GM18909 (cell line): Measurements from ENCODE around the gene VPS41.

Experiments
- ATAC-seq: cut with Tn5 transposase; IDR thresholded peaks from one replicate; pipeline ENCODE4 v1.9.1; 2021; ENCODE audit warnings: mild to moderate bottlenecking; ENCODE audit not compliant: unreplicated experiment, poor library complexity

Gene VPS41

DNA sequence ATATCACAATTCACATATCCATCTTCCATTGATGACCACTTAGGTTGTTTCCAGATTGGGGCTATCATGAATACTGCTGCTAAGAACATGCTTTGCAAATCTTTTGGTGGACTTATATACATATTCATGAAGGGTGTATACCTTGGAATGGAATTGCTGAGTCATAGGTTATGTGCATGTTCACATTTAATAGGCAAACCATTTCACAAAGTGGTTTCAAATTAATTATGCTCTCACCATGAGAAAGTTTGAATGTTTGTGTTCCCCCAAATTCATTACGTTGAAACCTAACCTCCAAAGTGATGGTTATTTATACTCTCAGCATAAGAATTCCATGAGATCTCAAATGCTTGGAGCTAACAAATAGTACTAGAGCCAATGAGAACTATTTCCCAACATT lies 86.4 kb downstream of the VPS41 start:
- ATAC-seq: no peak

GRCh38 chr7:38820571-38820970 lies 88.4 kb downstream of the VPS41 start:
- ATAC-seq: no peak

DNA sequence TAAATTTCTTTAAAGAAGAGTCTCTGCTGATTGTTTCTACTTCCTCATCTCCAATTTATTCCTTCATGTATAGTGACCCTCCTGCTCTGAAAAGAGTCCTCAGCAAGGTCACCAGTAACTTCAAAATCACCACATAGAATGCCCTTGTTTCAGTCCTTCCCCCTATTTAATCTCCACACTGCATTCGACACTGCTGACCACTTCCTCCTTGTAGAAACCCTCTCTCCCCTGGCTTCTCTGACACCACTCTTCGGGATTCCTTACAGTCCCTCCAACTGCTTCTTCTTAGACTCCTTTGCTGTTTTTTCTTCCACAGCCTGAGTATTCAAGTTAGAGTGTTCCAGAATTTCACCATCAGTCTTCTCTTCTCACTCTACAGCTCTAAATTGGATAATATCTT lies 89.5 kb downstream of the VPS41 start:
- no peak for ATAC-seq

GRCh38 chr7:38817526-38817925 lies 91.5 kb downstream of the VPS41 start:
- no peak for ATAC-seq

GRCh38 chr7:38813768-38814167 lies 95.2 kb downstream of the VPS41 start:
- ATAC-seq: no peak

DNA sequence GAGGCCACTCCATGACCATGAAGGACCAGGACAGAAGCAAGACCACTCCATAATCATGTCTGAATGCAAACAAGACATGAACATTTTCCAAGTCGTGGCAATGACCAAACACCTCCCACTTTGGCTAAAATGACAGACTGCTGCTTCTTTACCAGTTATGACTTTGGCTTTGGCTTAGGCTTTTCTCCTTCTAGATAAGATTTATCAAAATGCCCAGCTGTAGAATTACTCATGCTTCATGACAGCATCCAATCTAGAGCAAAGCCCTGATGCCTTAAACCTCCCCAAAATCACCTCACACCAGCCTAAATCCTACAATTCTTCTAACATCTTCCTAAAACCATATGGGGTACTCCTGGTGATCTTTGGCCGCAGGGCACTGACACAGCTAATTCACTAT lies 102.1 kb downstream of the VPS41 start:
- ATAC-seq: no peak

DNA sequence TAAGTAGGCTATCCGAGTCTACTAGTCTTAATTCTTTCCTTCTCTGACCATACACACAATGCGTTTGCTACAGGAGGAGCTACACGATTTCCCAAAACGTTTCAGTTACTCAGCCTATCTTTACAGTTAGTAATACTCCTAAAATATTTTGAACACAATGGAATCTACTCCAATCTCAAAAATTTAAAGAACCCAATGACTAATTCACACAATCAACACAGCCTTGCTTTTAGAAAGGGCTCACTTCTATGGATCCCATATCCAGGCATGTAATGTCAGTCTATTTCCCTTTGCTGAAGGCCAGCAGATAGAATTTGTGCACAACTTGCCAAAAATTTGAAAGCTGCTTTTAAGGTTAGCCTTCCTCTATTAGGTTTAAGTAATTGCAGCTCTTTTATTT lies 107.2 kb downstream of the VPS41 start:
- no peak for ATAC-seq

- ATAC-seq: no peak
These were observed 110.3 kb downstream of the VPS41 start for GRCh38 chr7:38798552-38799267.

DNA sequence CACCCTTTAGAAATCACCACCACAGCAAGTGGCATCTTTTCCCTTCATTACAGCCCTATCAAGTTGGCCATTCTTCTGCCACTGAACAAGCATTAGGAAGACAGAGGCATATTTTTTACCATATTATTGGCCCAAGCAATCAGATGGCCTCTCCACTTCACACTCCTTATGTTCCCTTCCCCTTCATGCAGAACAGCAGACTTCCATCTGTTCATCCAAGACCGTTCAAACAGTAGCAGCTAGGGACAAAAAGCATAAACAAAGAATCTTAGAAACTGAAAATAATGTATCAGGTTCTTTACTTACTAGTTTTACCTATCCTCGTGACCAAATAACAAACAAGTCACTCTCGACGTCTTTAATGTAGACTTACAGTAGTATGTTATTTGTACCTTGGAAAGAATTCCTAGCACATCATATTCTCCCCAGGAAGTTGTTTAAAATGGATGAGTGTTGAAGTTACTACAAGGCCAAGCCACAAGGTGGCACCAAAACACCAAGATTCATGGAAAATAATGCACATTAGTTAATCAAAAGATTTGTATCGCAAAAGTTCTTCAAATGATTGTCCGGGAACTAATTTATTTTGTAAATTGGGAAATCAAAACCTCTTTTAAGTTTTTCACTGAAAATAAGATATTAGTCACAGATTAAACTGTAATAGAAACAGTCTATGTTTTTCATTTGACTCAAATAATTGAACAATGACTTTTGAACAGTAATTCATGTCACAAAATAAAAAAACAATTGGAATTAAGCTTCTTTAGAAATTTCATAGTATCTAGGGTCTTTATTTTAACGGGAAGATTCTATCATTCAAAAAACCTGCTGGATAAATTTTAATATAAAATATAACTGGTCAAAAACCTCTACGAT lies 112.1 kb downstream of the VPS41 start:
- ATAC-seq: no peak

GRCh38 chr7:38795593-38795992 lies 113.4 kb downstream of the VPS41 start:
- no peak for ATAC-seq

DNA sequence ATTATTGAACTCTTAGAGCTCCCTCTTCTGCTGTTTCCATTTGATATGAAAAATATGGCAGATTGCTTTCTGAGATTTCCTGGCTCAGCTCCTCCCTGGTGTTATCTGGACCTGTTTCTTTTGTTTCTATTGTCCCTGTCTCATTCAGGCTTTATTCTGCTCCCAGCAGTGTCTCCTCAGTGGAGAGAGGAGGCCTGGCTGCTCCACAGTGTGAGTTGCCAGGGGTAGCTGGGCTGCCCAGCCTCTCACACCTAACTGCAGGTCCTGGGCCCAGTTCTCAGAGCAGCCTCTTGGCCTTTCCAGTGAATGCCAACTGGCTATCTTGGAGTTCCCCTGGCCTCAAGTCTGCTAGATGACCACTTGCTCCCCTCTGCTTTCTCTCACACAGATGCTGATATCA lies 127.0 kb downstream of the VPS41 start:
- ATAC-seq: no peak

DNA sequence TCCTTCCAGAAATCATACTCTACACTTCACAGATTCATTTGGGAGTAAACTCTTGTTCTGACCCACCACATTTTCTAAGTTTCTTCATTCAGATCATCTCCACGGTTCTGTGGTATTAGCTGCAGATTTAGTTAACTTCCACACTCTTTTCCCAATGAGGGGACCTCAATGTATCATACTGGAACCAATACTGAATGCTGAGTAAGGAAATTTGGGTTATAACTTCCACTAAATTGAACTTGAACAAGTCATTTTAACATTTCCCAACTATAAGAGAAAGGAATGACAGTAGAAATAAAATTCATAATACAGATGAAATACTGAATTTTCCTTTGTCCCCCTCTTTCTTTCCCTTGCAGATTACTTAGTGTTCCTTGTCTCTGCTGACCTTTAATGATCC lies 131.4 kb downstream of the VPS41 start:
- ATAC-seq: no peak

GRCh38 chr7:38775506-38776175 lies 133.3 kb downstream of the VPS41 start:
- no peak for ATAC-seq

DNA sequence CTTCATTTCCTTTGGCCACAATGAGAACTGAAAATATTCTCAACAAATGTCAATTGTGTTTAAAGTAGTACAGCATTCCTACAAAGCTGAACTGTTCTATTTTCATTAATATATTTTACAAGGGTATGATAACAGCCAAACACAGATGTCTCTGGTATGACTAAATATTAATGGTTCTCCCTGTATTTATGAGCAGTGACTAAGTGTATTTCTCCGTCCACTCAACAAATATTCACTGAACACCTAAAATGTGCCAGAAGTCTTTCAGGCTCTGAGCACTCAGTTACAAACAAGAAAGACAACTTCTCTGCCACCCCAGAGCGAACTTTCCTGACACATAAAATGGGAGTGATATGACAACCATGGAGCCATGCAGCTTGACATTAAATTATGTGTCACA lies 135.6 kb downstream of the VPS41 start:
- no peak for ATAC-seq

DNA sequence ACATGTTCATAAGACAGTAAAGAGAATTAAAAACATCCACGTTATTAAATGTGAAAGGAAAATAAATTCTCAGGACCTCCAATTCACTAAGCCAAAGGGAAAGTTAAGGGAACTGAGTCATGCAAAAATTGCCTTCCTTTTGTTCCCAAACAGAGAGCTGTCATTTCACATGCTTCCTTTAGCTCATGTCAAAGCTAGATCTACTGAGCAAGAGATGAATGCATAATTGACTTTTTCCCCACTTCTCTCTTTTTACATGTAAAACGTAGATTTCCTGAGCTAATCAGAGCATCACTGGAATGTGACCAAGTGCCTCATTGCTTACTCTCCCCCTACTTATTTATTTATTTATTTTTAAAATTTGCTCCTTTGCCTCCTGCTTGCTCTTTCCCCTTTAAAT lies 148.8 kb downstream of the VPS41 start:
- ATAC-seq: no peak

DNA sequence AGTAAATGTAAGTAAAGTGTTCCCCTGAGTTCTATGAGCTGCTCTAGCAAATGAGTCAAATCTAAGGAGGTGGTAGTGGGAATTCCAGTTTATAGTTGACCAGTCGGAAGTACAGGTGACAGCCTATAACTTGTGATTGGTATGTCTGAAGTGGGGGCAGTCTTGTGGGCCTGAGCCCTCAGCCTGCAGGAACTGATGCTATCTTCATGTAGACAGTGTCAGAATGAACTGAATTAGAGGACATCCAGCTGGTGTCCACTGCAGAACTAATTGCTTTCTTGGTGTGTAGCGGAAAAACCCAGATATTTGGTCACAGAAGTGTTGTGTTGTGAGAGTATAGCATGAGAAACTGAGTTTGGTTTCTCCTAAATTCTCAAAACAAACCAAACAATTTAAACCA lies 150.0 kb downstream of the VPS41 start:
- no peak for ATAC-seq

- no peak for ATAC-seq
These were observed 151.1 kb downstream of the VPS41 start for GRCh38 chr7:38757931-38758330.

DNA sequence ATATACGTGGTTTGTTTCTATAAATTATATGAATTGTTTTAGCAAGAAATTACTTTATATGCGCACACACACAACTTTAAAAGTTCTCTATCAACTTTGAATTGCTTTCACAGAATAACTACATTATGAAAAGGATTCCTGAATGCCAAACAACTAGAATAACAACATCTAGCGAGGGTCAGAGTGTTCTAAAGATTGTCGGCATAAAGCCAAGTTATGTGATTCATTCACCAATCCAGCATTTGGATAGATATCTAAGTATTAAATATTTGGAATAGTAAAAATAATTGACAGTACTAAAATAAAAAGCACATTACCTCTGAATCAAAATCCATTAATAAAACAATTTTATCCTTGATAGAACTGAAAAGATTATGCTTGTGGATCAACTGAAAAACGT lies 152.5 kb downstream of the VPS41 start:
- no peak for ATAC-seq

DNA sequence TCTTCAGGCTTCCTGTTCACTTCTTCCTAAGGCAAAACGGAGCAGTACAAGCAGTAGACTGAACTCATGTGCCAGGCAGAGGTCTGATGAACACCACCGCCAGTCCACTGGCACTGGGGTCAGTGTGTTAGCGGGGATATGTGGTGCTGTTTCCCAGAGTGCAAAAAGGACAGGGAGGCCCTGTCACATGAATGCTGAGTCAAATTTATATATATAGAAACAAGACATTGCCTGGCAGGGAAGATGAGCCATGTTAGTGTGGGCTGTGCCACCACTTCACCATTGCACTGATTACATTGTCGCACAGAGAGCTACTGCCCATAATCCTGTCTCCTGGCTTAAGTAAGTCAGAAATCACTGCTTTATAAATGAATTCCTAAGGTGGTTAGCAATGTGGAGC lies 155.6 kb downstream of the VPS41 start:
- ATAC-seq: no peak

GRCh38 chr7:38751416-38751815 lies 157.6 kb downstream of the VPS41 start:
- ATAC-seq: no peak

- ATAC-seq: no peak
These were observed 160.9 kb downstream of the VPS41 start for GRCh38 chr7:38748056-38748610.
